ENCODE results near the gene ADSS1.

Gene ADSS1

GRCh38 chr14:104700225-104700651 is 23.8 kb upstream of the ADSS1 start:
- DNase-seq: no peak

- DNase-seq: no peak
These were observed 23.2 kb upstream of the ADSS1 start for GRCh38 chr14:104700747-104701217.

GRCh38 chr14:104701383-104702076 is 22.5 kb upstream of the ADSS1 start:
- no peak for DNase-seq

GRCh38 chr14:104702106-104702505 is 21.9 kb upstream of the ADSS1 start:
- DNase-seq: no peak

- DNase-seq: no peak
These were observed 21.4 kb upstream of the ADSS1 start for GRCh38 chr14:104702673-104703072.

GRCh38 chr14:104703269-104703668 is 20.8 kb upstream of the ADSS1 start:
- DNase-seq: no peak

GRCh38 chr14:104704252-104704651 is 19.8 kb upstream of the ADSS1 start:
- no peak for DNase-seq

GRCh38 chr14:104705340-104706047 is 18.5 kb upstream of the ADSS1 start:
- no peak for DNase-seq

- no peak for DNase-seq
These were observed 17.1 kb upstream of the ADSS1 start for GRCh38 chr14:104706733-104707607.

- DNase-seq: no peak
These were observed 16.1 kb upstream of the ADSS1 start for GRCh38 chr14:104707608-104708595.

GRCh38 chr14:104708606-104709268 is 15.3 kb upstream of the ADSS1 start:
- peak; percentile 74 for DNase-seq

GRCh38 chr14:104709387-104710039 is 14.5 kb upstream of the ADSS1 start:
- DNase-seq: no peak

- no peak for DNase-seq
These were observed 13.8 kb upstream of the ADSS1 start for GRCh38 chr14:104710071-104710735.

- no peak for DNase-seq
These were observed 10.9 kb upstream of the ADSS1 start for GRCh38 chr14:104712881-104713734.

GRCh38 chr14:104714066-104714465 is 10.0 kb upstream of the ADSS1 start:
- DNase-seq: no peak

GRCh38 chr14:104714681-104715080 is 9.3 kb upstream of the ADSS1 start:
- no peak for DNase-seq

GRCh38 chr14:104715416-104715815 is 8.6 kb upstream of the ADSS1 start:
- DNase-seq: no peak

GRCh38 chr14:104715871-104716270 is 8.2 kb upstream of the ADSS1 start:
- DNase-seq: no peak

- DNase-seq: no peak
These were observed 6.9 kb upstream of the ADSS1 start for GRCh38 chr14:104717137-104717536.
